MM.1S (cell line): ENCODE measurements around the gene SOX18.

Source experiments
- DNase-seq: peaks from one replicate; pipeline ENCODE4 v3.0.0-alpha.2; 2015
- H2AFZ ChIP-seq: fragments of 300-600 bp; sonication (generic); 2 replicates; pipeline ENCODE4 v1.6.0; 2016; ENCODE audit warnings: antibody characterized with exemption, low read length
- H3F3A ChIP-seq: fragments of 300-600 bp; sonication (generic); 2 replicates; pipeline ENCODE4 v1.6.1; 2016; ENCODE audit warnings: mild to moderate bottlenecking, antibody characterized with exemption, low read length, moderate library complexity, mixed read lengths; ENCODE audit not compliant: insufficient read depth
- H3K27ac ChIP-seq: fragments of 300-600 bp; sonication (generic); 2 replicates; pipeline ENCODE4 v1.5.1; 2016; ENCODE audit warnings: mild to moderate bottlenecking, low read length
- H3K27me3 ChIP-seq: fragments of 300-600 bp; sonication (generic); replicated peaks from 2 replicates; pipeline ENCODE4 v1.6.0; 2016; ENCODE audit warnings: low read length; ENCODE audit not compliant: insufficient read depth
- H3K36me3 ChIP-seq: fragments of 300-600 bp; sonication (generic); replicated peaks from 2 replicates; pipeline ENCODE4 v1.6.1; 2016; ENCODE audit warnings: mild to moderate bottlenecking, low read length, mixed read lengths; ENCODE audit not compliant: insufficient read depth
- H3K4me1 ChIP-seq: fragments of 300-600 bp; sonication (generic); 2 replicates; pipeline ENCODE4 v1.6.1; 2016; ENCODE audit warnings: low read length, mixed read lengths
- H3K4me2 ChIP-seq: fragments of 300-600 bp; sonication (generic); 2 replicates; pipeline ENCODE4 v1.6.0; 2016; ENCODE audit warnings: low read depth, low read length
- H3K4me3 ChIP-seq: fragments of 300-600 bp; sonication (generic); 2 replicates; pipeline ENCODE4 v1.5.1; 2016; ENCODE audit warnings: low read length, mixed read lengths
- H3K79me2 ChIP-seq: fragments of 300-600 bp; sonication (generic); 2 replicates; pipeline ENCODE4 v1.6.1; 2016; ENCODE audit warnings: mixed run types, low read length, mixed read lengths
- H3K9ac ChIP-seq: fragments of 300-600 bp; sonication (generic); 2 replicates; pipeline ENCODE4 v1.6.1; 2016; ENCODE audit warnings: low read length, mixed read lengths
- H3K9me2 ChIP-seq: fragments of 300-600 bp; sonication (generic); replicated peaks from 2 replicates; pipeline ENCODE4 v1.6.1; 2016; ENCODE audit warnings: mild to moderate bottlenecking, low read length, mixed read lengths; ENCODE audit not compliant: insufficient read depth
- H3K9me3 ChIP-seq: fragments of 300-600 bp; sonication (generic); replicated peaks from 2 replicates; pipeline ENCODE4 v1.6.1; 2016; ENCODE audit warnings: mild to moderate bottlenecking, low read length, mixed read lengths; ENCODE audit not compliant: insufficient read depth
- H4K20me1 ChIP-seq: fragments of 300-600 bp; sonication (generic); 2 replicates; pipeline ENCODE4 v1.6.1; 2016; ENCODE audit warnings: mild to moderate bottlenecking, low read length, moderate library complexity, mixed read lengths; ENCODE audit not compliant: insufficient read depth
- CTCF ChIP-seq: fragments of 300-600 bp; sonication (generic); IDR thresholded peaks from 2 replicates; pipeline ENCODE4 v1.5.1; 2016; ENCODE audit warnings: antibody characterized with exemption, low read length, mixed read lengths
- EZH2 ChIP-seq: fragments of 300-600 bp; sonication (generic); optimal IDR thresholded peaks from 2 replicates; pipeline ENCODE3; 2017; ENCODE audit warnings: low read depth, mild to moderate bottlenecking, antibody characterized with exemption, low read length, mixed read lengths
- EZH2phosphoT487 ChIP-seq: fragments of 300-600 bp; sonication (generic); IDR thresholded peaks from 2 replicates; pipeline ENCODE4 v1.6.1; 2018; ENCODE audit warnings: antibody characterized with exemption, low read length

SOX18 gene

DNA sequence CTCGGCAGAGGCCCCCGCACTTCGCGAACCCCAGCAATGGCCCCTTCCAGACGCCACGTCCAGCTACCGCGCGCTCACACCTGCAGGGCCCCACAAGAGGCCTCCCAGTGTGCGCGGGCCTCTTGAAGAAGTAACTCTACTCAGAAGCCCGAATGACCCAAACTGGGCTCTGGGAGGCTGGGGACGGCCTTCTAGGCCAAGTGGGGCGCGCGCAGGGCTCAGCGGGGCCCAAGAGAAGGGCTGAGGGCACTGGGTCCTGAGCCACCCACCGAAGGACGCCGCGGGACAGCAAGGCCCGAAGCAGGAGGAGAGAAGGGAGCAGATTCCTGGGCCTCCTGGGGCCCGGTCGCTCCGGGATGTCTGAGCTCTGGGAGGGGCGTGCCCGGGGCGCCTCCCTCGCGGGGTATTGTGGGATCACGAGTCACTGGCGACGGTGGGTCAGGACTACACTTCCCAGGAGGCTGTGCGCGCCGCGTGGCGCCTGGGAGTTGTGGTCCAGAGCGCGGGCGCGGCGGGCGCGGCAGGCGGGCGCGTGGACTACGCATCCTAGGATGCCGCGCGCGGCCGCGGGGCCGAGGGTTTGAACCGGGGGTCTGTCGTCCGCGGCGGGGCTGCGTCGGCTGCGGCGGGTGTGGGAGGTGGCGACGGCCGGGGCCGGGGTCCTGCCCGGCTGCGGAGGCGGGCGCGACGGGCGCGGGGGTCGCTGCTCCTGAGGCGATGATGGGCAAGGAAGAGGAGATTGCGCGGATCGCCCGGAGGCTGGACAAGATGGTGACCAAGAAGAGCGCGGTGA is 13.4 kb upstream of the SOX18 start, which contains the start of gene TCEA2:
TCEA2 (plus strand) TSS at position 603 of the 793 bp plus-strand sequence; CDS start at position 718, 115 bp downstream.
- peak within 1 kb of the TSS; percentile 75 for H3K4me3 ChIP-seq
- H2AFZ ChIP-seq = peak within 1 kb of the TSS; percentile 97
- peaks cover 14% of the 10 kb centered on the region for H3K27me3 ChIP-seq
- H3F3A ChIP-seq = peaks cover 11% of the 10 kb centered on the region
- DNase-seq = peak; percentile 97
- H3K4me2 ChIP-seq = peak within 1 kb of the TSS; percentile 96
- H3K4me1 ChIP-seq = peaks cover 38% of the 10 kb centered on the region
- no peaks in the 10 kb centered on the region for H3K79me2 ChIP-seq
- H3K9me3 ChIP-seq = no peaks in the 10 kb centered on the region
- TF ChIP-seq CTCF = no peak
- TF ChIP-seq EZH2 = no peak
- TF ChIP-seq EZH2phosphoT487 = no peak
- H3K9ac ChIP-seq = peak within 1 kb of the TSS; percentile 77; the same call in 1 of the 2 replicates
- H3K36me3 ChIP-seq = no peaks in the 10 kb centered on the region
- H4K20me1 ChIP-seq = no peaks in the 10 kb centered on the region
- no peaks in the 10 kb centered on the region for H3K9me2 ChIP-seq
- no peak within 1 kb of the TSS for H3K27ac ChIP-seq

DNA sequence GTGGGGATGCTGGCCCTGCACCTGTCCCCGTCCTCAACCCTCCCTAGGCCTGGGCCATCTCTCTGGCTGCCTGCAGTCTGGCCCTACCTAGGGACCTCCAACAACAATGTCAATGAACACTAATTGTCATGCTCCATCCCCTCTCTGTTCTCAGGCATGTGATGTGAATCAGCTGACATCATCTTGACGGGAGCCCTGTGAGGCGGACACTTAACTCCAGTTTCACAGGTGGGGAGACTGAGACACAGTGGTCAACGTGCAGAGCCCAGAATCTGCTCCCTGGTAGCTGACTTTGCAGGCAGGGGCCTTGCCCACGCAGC is 12.8 kb upstream of the SOX18 start:
- TF ChIP-seq CTCF (no peak), EZH2 (no peak)

DNA sequence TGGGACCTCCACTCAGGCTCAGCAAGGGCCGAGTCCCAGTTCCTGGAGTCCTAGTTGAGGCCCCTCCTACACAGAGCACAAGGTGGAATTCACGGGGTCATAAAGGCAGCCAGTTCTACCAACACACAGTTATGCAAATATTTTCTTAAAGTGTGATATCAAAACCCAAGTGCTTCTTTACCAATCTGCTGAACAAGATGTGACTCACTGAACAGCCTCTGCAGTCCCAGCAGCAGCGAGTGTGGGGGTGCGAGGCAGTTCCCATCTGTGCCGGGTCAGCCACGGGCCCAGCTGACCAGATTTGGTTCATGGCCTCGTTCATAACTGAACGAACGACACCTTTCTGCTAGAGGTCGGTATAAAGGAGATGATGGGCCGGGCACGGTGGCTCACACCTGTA is 9.1 kb upstream of the SOX18 start:
- Histone ChIP-seq H3K4me2 (no peak overlapping the region), H3K36me3 (no peaks in the 10 kb centered on the region), H3K9me3 (no peaks in the 10 kb centered on the region), H3K9ac (no peak overlapping the region), H3K27me3 (peaks cover 40% of the 10 kb centered on the region), H3K4me3 (no peak overlapping the region), H2AFZ (no peak overlapping the region), H3K4me1 (peaks cover 6% of the 10 kb centered on the region), H3K9me2 (no peaks in the 10 kb centered on the region), H3K27ac (no peak overlapping the region), H4K20me1 (no peaks in the 10 kb centered on the region), H3F3A (no peaks in the 10 kb centered on the region), H3K79me2 (no peaks in the 10 kb centered on the region)
- no peak for TF ChIP-seq EZH2
- no peak for TF ChIP-seq CTCF
- TF ChIP-seq EZH2phosphoT487 = no peak
- no peak for DNase-seq

More for the DNA sequence above, 12.8 kb upstream of the SOX18 start:
- no peaks in the 10 kb centered on the region for H3K79me2 ChIP-seq
- no peak overlapping the region for H3K27ac ChIP-seq
- DNase-seq = no peak
- no peaks in the 10 kb centered on the region for H3K9me2 ChIP-seq
- H3K27me3 ChIP-seq = peaks cover 17% of the 10 kb centered on the region
- no peaks in the 10 kb centered on the region for H3K36me3 ChIP-seq
- peaks cover 38% of the 10 kb centered on the region for H3K4me1 ChIP-seq
- peak overlapping the region; percentile 96 for H3K4me2 ChIP-seq
- H3K4me3 ChIP-seq = peak overlapping the region; percentile 75
- H2AFZ ChIP-seq = peak overlapping the region; percentile 97
- peaks cover 11% of the 10 kb centered on the region for H3F3A ChIP-seq
- peak overlapping the region; percentile 77; the same call in 1 of the 2 replicates for H3K9ac ChIP-seq
- H3K9me3 ChIP-seq = no peaks in the 10 kb centered on the region
- H4K20me1 ChIP-seq = no peaks in the 10 kb centered on the region
